WTC11 (cell line): ENCODE data around the gene AK8. TPM values are rescaled to one million over a fixed set of nuclear protein-coding genes. Genes with fewer than 3 reads are reported as not detected.

ENCODE experiments used
- ATAC-seq: fragments of 200-7000 bp; cut with Tn5 transposase; 2 replicates; pipeline ENCODE4 v1.10.0; 2021; ENCODE audit warnings: mild to moderate bottlenecking, moderate library complexity
- CTCF ChIA-PET: fragments of 300-600 bp; sonication (Branson Sonifier 250); formaldehyde crosslinking; loops from one replicate; lab custom pipeline; 2021; ENCODE audit warnings: antibody characterized with exemption; lab: Charles Lee
- POLR2A ChIA-PET: fragments of 350-600 bp; sonication (Branson Sonifier 250); formaldehyde crosslinking; loops from one replicate; lab custom pipeline; 2021; ENCODE audit warnings: antibody characterized with exemption; lab: Charles Lee
- DNase-seq: peaks from one replicate; pipeline ENCODE4 v3.0.0; 2021; ENCODE audit warnings: low spot score
- H3K27ac Mint-ChIP-seq: 2 replicates; pipeline ENCODE4 v1.8.0; 2021; ENCODE audit warnings: mixed read lengths
- H3K27me3 Mint-ChIP-seq: 2 replicates; pipeline ENCODE4 v1.8.0; 2021; ENCODE audit warnings: low read depth, mild to moderate bottlenecking, moderate library complexity, mixed read lengths
- H3K36me3 Mint-ChIP-seq: 2 replicates; pipeline ENCODE4 v1.8.0; 2021; ENCODE audit warnings: mixed read lengths
- H3K4me1 Mint-ChIP-seq: 2 replicates; pipeline ENCODE4 v1.8.0; 2022; ENCODE audit warnings: mixed read lengths
- H3K4me3 Mint-ChIP-seq: 2 replicates; pipeline ENCODE4 v1.8.0; 2021; ENCODE audit warnings: mild to moderate bottlenecking, moderate library complexity, mixed read lengths
- H3K9me3 Mint-ChIP-seq: 2 replicates; pipeline ENCODE4 v1.8.0; 2021; ENCODE audit warnings: mixed read lengths
- MXD4 ChIP-seq: fragments of 250-450 bp; sonication (Bioruptor Pico); IDR thresholded peaks from 2 replicates; pipeline ENCODE4 v1.8.0; 2021; ENCODE audit warnings: mild to moderate bottlenecking, moderate library complexity, borderline replicate concordance
- MYBL2 ChIP-seq: sonication (generic); formaldehyde crosslinking; IDR thresholded peaks from 2 replicates; pipeline ENCODE4 v1.8.1; 2023; ENCODE audit warnings: mild to moderate bottlenecking, moderate library complexity, missing genetic modification reagents
- NFYB ChIP-seq: sonication (generic); formaldehyde crosslinking; conservative IDR thresholded peaks from 2 replicates; pipeline ENCODE4 v1.8.0; 2022; ENCODE audit warnings: low read depth, missing genetic modification reagents
- TEAD1 ChIP-seq: sonication (generic); formaldehyde crosslinking; IDR thresholded peaks from 2 replicates; pipeline ENCODE4 v1.8.0; 2022; ENCODE audit warnings: mild to moderate bottlenecking, missing genetic modification reagents
- ZNF396 ChIP-seq: fragments of 250-450 bp; sonication (Bioruptor Pico); IDR thresholded peaks from 2 replicates; pipeline ENCODE4 v1.8.0; 2021; ENCODE audit warnings: mild to moderate bottlenecking, moderate library complexity, borderline replicate concordance
- ZNF416 ChIP-seq: fragments of 250-450 bp; sonication (Bioruptor Pico); IDR thresholded peaks from 2 replicates; pipeline ENCODE4 v1.9.0; 2021; ENCODE audit warnings: mild to moderate bottlenecking, inconsistent platforms
- total RNA-seq: library from RNA; stranded (reverse); gene quantifications from 3 replicates; pipeline ENCODE4 v1.2.3, GENCODE V29; 2021
- TF ChIP-seq, protein P1 (sequence below): sonication (generic); formaldehyde crosslinking; IDR thresholded peaks from 2 replicates; pipeline ENCODE4 v1.8.1; 2023; ENCODE audit warnings: mild to moderate bottlenecking, missing genetic modification reagents, moderate library complexity
- TF ChIP-seq, protein P2 (sequence below): fragments of 250-450 bp; sonication (Bioruptor Pico); IDR thresholded peaks from 2 replicates; pipeline ENCODE4 v1.8.0; 2021; ENCODE audit warnings: mild to moderate bottlenecking
- TF ChIP-seq, protein P3 (sequence below): fragments of 250-450 bp; sonication (Bioruptor Pico); IDR thresholded peaks from 2 replicates; pipeline ENCODE4 v1.9.0; 2021; ENCODE audit warnings: moderate library complexity, mild to moderate bottlenecking, inconsistent platforms, borderline replicate concordance
- TF ChIP-seq, protein P4 (sequence below): sonication (generic); formaldehyde crosslinking; conservative IDR thresholded peaks from 2 replicates; pipeline ENCODE4 v1.8.1; 2022; ENCODE audit warnings: mild to moderate bottlenecking, missing genetic modification reagents
- TF ChIP-seq, protein P5 (sequence below): sonication (generic); formaldehyde crosslinking; IDR thresholded peaks from 2 replicates; pipeline ENCODE4 v1.8.1; 2022; ENCODE audit warnings: low read depth, mild to moderate bottlenecking, moderate library complexity, missing genetic modification reagents, borderline replicate concordance
- TF ChIP-seq, protein P6 (sequence below): fragments of 250-450 bp; sonication (Bioruptor Pico); IDR thresholded peaks from 2 replicates; pipeline ENCODE4 v1.9.0; 2021; ENCODE audit warnings: mild to moderate bottlenecking, borderline replicate concordance
- TF ChIP-seq, protein P7 (sequence below): sonication (generic); formaldehyde crosslinking; IDR thresholded peaks from 2 replicates; pipeline ENCODE4 v1.8.1; 2022; ENCODE audit warnings: low read depth, missing genetic modification reagents, borderline replicate concordance
- TF ChIP-seq, protein P8 (sequence below): sonication (generic); formaldehyde crosslinking; IDR thresholded peaks from 2 replicates; pipeline ENCODE4 v1.8.0; 2022; ENCODE audit warnings: missing genetic modification reagents
- TF ChIP-seq, protein P9 (sequence below): fragments of 250-450 bp; sonication (Bioruptor Pico); IDR thresholded peaks from 2 replicates; pipeline ENCODE4 v1.9.0; 2021; ENCODE audit warnings: mild to moderate bottlenecking

The AK8 gene
- total RNA-seq, 1 experiment from 2014 or later: 0.48 TPM

DNA sequence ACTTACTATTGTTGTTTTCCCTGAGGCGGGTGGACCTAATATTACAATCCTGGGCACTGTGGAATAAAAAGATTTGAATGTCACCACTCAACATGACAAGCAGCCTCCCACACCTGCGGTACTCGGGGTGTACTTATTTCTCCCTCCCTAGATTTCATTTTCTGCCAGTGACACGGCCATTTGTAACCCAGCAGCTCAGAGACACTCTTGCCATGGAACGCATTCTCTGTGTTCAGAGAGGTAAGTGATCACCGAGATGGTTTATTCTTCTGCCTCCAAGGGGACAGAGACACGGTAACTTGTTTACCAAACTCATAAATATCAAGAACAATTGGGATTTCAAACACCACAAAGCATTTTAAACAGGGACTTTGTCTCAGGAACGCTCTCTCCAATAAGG, 11.2 kb downstream of the AK8 start:
- TF ChIP-seq ZNF396 (CRISPR knock-in tag) (no peak), MXD4 (CRISPR knock-in tag) (no peak), MYBL2 (CRISPR knock-in tag) (no peak), TEAD1 (CRISPR knock-in tag) (no peak), ZNF416 (CRISPR knock-in tag) (no peak)
- TF ChIP-seq, protein P1, sequence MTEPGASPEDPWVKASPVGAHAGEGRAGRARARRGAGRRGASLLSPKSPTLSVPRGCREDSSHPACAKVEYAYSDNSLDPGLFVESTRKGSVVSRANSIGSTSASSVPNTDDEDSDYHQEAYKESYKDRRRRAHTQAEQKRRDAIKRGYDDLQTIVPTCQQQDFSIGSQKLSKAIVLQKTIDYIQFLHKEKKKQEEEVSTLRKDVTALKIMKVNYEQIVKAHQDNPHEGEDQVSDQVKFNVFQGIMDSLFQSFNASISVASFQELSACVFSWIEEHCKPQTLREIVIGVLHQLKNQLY (CRISPR knock-in tag): no peak
- TF ChIP-seq, protein P2, sequence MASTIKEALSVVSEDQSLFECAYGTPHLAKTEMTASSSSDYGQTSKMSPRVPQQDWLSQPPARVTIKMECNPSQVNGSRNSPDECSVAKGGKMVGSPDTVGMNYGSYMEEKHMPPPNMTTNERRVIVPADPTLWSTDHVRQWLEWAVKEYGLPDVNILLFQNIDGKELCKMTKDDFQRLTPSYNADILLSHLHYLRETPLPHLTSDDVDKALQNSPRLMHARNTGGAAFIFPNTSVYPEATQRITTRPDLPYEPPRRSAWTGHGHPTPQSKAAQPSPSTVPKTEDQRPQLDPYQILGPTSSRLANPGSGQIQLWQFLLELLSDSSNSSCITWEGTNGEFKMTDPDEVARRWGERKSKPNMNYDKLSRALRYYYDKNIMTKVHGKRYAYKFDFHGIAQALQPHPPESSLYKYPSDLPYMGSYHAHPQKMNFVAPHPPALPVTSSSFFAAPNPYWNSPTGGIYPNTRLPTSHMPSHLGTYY (CRISPR knock-in tag): no peak
- TF ChIP-seq, protein P3, sequence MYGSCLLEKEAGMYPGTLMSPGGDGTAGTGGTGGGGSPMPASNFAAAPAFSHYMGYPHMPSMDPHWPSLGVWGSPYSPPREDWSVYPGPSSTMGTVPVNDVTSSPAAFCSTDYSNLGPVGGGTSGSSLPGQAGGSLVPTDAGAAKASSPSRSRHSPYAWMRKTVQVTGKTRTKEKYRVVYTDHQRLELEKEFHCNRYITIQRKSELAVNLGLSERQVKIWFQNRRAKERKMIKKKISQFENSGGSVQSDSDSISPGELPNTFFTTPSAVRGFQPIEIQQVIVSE (CRISPR knock-in tag): no peak
- TF ChIP-seq, protein P4, sequence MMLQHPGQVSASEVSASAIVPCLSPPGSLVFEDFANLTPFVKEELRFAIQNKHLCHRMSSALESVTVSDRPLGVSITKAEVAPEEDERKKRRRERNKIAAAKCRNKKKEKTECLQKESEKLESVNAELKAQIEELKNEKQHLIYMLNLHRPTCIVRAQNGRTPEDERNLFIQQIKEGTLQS (CRISPR knock-in tag): no peak
- TF ChIP-seq, protein P5, sequence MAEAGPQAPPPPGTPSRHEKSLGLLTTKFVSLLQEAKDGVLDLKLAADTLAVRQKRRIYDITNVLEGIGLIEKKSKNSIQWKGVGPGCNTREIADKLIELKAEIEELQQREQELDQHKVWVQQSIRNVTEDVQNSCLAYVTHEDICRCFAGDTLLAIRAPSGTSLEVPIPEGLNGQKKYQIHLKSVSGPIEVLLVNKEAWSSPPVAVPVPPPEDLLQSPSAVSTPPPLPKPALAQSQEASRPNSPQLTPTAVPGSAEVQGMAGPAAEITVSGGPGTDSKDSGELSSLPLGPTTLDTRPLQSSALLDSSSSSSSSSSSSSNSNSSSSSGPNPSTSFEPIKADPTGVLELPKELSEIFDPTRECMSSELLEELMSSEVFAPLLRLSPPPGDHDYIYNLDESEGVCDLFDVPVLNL (CRISPR knock-in tag): no peak
- Mint-ChIP-seq H3K4me3 (no peak overlapping the region), H3K27ac (no peak overlapping the region), H3K36me3 (no peaks in the 10 kb centered on the region), H3K27me3 (no peaks in the 10 kb centered on the region; the same call in 1 of the 2 replicates), H3K4me1 (peaks cover 16% of the 10 kb centered on the region), H3K9me3 (no peaks in the 10 kb centered on the region)
- ATAC-seq (no peak), DNase-seq (no peak)
- CTCF ChIA-PET: no interaction called here
- POLR2A ChIA-PET: no interaction called here

DNA sequence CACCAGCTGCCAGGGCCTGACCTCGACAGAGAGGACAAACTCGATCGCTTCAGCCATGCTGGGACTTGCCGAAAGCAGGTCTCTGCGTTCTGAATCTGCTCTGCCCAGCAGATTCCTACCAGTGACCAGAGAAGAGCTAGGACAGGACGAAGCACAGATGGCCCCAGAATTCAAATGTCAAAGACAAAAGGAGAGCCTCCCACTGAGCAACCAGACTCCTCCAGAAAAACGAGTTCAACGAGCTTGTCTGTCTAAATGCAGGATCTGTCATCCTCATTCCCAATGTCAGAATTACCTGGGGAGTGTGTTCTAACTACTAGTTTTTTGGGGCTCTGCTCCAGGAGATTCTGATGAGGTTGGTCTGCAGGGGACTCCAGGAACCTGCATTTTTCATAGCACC, 13.4 kb downstream of the AK8 start:
- H3K27me3 Mint-ChIP-seq: no peaks in the 10 kb centered on the region; the same call in 1 of the 2 replicates
- no peak overlapping the region for H3K27ac Mint-ChIP-seq
- peaks cover 16% of the 10 kb centered on the region for H3K4me1 Mint-ChIP-seq
- H3K9me3 Mint-ChIP-seq: no peaks in the 10 kb centered on the region
- no peak overlapping the region for H3K4me3 Mint-ChIP-seq
- ChIA-PET CTCF (interaction anchor here (1.3 to 1.7 kb wide), 2 partner anchors 16 to 52 kb away, joined by 4 to 5 read pairs; no protein-coding TSS in a partner anchor), POLR2A (no interaction called here)
- no peaks in the 10 kb centered on the region for H3K36me3 Mint-ChIP-seq
- DNase-seq (no peak), ATAC-seq (no peak; the same call in 1 of the 2 replicates)
- no peak for TF ChIP-seq NFYB
- TF ChIP-seq, protein P6, sequence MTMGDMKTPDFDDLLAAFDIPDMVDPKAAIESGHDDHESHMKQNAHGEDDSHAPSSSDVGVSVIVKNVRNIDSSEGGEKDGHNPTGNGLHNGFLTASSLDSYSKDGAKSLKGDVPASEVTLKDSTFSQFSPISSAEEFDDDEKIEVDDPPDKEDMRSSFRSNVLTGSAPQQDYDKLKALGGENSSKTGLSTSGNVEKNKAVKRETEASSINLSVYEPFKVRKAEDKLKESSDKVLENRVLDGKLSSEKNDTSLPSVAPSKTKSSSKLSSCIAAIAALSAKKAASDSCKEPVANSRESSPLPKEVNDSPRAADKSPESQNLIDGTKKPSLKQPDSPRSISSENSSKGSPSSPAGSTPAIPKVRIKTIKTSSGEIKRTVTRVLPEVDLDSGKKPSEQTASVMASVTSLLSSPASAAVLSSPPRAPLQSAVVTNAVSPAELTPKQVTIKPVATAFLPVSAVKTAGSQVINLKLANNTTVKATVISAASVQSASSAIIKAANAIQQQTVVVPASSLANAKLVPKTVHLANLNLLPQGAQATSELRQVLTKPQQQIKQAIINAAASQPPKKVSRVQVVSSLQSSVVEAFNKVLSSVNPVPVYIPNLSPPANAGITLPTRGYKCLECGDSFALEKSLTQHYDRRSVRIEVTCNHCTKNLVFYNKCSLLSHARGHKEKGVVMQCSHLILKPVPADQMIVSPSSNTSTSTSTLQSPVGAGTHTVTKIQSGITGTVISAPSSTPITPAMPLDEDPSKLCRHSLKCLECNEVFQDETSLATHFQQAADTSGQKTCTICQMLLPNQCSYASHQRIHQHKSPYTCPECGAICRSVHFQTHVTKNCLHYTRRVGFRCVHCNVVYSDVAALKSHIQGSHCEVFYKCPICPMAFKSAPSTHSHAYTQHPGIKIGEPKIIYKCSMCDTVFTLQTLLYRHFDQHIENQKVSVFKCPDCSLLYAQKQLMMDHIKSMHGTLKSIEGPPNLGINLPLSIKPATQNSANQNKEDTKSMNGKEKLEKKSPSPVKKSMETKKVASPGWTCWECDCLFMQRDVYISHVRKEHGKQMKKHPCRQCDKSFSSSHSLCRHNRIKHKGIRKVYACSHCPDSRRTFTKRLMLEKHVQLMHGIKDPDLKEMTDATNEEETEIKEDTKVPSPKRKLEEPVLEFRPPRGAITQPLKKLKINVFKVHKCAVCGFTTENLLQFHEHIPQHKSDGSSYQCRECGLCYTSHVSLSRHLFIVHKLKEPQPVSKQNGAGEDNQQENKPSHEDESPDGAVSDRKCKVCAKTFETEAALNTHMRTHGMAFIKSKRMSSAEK (CRISPR knock-in tag): no peak
- TF ChIP-seq, protein P7, sequence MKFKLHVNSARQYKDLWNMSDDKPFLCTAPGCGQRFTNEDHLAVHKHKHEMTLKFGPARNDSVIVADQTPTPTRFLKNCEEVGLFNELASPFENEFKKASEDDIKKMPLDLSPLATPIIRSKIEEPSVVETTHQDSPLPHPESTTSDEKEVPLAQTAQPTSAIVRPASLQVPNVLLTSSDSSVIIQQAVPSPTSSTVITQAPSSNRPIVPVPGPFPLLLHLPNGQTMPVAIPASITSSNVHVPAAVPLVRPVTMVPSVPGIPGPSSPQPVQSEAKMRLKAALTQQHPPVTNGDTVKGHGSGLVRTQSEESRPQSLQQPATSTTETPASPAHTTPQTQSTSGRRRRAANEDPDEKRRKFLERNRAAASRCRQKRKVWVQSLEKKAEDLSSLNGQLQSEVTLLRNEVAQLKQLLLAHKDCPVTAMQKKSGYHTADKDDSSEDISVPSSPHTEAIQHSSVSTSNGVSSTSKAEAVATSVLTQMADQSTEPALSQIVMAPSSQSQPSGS (CRISPR knock-in tag): no peak
- TF ChIP-seq, protein P8, sequence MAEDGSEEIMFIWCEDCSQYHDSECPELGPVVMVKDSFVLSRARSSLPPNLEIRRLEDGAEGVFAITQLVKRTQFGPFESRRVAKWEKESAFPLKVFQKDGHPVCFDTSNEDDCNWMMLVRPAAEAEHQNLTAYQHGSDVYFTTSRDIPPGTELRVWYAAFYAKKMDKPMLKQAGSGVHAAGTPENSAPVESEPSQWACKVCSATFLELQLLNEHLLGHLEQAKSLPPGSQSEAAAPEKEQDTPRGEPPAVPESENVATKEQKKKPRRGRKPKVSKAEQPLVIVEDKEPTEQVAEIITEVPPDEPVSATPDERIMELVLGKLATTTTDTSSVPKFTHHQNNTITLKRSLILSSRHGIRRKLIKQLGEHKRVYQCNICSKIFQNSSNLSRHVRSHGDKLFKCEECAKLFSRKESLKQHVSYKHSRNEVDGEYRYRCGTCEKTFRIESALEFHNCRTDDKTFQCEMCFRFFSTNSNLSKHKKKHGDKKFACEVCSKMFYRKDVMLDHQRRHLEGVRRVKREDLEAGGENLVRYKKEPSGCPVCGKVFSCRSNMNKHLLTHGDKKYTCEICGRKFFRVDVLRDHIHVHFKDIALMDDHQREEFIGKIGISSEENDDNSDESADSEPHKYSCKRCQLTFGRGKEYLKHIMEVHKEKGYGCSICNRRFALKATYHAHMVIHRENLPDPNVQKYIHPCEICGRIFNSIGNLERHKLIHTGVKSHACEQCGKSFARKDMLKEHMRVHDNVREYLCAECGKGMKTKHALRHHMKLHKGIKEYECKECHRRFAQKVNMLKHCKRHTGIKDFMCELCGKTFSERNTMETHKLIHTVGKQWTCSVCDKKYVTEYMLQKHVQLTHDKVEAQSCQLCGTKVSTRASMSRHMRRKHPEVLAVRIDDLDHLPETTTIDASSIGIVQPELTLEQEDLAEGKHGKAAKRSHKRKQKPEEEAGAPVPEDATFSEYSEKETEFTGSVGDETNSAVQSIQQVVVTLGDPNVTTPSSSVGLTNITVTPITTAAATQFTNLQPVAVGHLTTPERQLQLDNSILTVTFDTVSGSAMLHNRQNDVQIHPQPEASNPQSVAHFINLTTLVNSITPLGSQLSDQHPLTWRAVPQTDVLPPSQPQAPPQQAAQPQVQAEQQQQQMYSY: no peak
- TF ChIP-seq, protein P9, sequence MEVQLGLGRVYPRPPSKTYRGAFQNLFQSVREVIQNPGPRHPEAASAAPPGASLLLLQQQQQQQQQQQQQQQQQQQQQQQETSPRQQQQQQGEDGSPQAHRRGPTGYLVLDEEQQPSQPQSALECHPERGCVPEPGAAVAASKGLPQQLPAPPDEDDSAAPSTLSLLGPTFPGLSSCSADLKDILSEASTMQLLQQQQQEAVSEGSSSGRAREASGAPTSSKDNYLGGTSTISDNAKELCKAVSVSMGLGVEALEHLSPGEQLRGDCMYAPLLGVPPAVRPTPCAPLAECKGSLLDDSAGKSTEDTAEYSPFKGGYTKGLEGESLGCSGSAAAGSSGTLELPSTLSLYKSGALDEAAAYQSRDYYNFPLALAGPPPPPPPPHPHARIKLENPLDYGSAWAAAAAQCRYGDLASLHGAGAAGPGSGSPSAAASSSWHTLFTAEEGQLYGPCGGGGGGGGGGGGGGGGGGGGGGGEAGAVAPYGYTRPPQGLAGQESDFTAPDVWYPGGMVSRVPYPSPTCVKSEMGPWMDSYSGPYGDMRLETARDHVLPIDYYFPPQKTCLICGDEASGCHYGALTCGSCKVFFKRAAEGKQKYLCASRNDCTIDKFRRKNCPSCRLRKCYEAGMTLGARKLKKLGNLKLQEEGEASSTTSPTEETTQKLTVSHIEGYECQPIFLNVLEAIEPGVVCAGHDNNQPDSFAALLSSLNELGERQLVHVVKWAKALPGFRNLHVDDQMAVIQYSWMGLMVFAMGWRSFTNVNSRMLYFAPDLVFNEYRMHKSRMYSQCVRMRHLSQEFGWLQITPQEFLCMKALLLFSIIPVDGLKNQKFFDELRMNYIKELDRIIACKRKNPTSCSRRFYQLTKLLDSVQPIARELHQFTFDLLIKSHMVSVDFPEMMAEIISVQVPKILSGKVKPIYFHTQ (CRISPR knock-in tag): no peak
